ENCODE results near the gene ADAMTSL4.

DNA sequence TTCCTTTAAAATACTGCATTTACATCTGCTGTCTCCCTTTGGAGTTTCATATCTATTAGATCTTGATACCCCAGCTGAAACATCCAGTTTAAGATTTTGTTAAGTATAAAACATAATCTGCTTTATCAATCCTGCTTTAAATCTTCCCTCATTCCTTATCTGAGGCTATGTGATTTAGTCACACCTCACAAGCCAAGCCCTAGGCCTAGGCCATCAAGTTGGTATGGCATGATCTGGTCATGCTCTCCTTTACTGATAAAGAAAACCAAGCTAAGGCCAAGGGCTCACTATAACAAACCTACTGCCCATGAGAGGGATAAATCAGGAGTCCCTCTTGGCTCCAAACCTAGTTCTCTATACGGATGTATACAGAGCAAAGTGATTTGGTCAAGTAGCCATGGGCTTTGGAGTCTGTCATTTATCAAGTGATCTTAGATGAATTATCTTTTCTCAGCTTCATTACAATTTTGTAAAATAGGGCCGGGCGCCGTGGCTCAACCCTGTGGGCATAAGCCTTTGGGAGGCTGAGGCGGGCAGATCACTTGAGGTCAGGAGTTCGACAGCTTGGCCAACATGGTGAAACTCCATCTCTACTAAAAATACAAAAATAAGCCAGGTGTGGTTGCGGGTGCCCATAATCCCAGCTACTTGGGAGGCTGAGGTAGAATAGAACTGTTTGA is 57.4 kb downstream of the ADAMTSL4 start:
- TF ChIP-seq ZNF23 (CRISPR knock-in tag; IDR thresholded peaks at IDR 0.05) (no peak), NFRKB (IDR thresholded peaks at IDR 0.05; ENCODE audit: low read depth) (no peak)

All from K562 (cell line).